Stimulated activated CD4-positive, alpha-beta T cell treated with anti-CD3 and anti-CD28 coated beads, Interleukin-4, amount 100 ng/mL, for 4 hours (primary cell): ENCODE data around the gene NDUFB8.
A peak's percentile ranks its signal among the peaks of the same experiment; 100 is the strongest.

Experiments used
- DNase-seq, 2 experiments: peaks; one replicate each; pipeline ENCODE4 v3.0.0-alpha.2; 2020

Gene NDUFB8

GRCh38 chr10:100506596-100507356 lies 22.9 kb downstream of the NDUFB8 start:
- DNase-seq, result no peak

GRCh38 chr10:100505164-100505563 lies 24.5 kb downstream of the NDUFB8 start:
- DNase-seq, result no peak

GRCh38 chr10:100504096-100504495 lies 25.6 kb downstream of the NDUFB8 start:
- DNase-seq, result no peak

- no peak for DNase-seq
These were observed 26.7 kb downstream of the NDUFB8 start for GRCh38 chr10:100502926-100503494.

- DNase-seq, result no peak
These were observed 28.2 kb downstream of the NDUFB8 start for GRCh38 chr10:100501423-100501822.

GRCh38 chr10:100498059-100498458 lies 31.6 kb downstream of the NDUFB8 start:
- no peak for DNase-seq

GRCh38 chr10:100496567-100496966 lies 33.1 kb downstream of the NDUFB8 start:
- DNase-seq, result no peak

- no peak for DNase-seq
These were observed 39.1 kb downstream of the NDUFB8 start for GRCh38 chr10:100490531-100490930.

- no peak for DNase-seq
These were observed 40.3 kb downstream of the NDUFB8 start for GRCh38 chr10:100489396-100489795.

GRCh38 chr10:100487529-100487928 lies 42.1 kb downstream of the NDUFB8 start:
- no peak for DNase-seq

GRCh38 chr10:100485801-100486495 lies 43.7 kb downstream of the NDUFB8 start:
- DNase-seq, result no peak

- DNase-seq, result no peak
These were observed 44.3 kb downstream of the NDUFB8 start for GRCh38 chr10:100485366-100485765.

GRCh38 chr10:100483876-100484666 lies 45.6 kb downstream of the NDUFB8 start:
- no peak for DNase-seq

- DNase-seq, result no peak
These were observed 46.9 kb downstream of the NDUFB8 start for GRCh38 chr10:100482834-100483185.

GRCh38 chr10:100482181-100482833 lies 47.4 kb downstream of the NDUFB8 start:
- peak; percentile 40 to 57 for DNase-seq

- peak; percentile 81 to 86 for DNase-seq
These were observed 48.1 kb downstream of the NDUFB8 start for GRCh38 chr10:100481462-100482081.

- no peak for DNase-seq
These were observed 49.7 kb downstream of the NDUFB8 start for GRCh38 chr10:100480002-100480401.

- no peak for DNase-seq
These were observed 50.6 kb downstream of the NDUFB8 start for GRCh38 chr10:100479037-100479436.

- DNase-seq, result no peak
These were observed 51.7 kb downstream of the NDUFB8 start for GRCh38 chr10:100477970-100478369.
